HepG2 (cell line): Measurements from ENCODE around the gene BBOF1. TPM values are rescaled to one million over a fixed set of nuclear protein-coding genes. Genes with fewer than 3 reads are reported as not detected.

Experiments used
- ARHGAP35 ChIP-seq: sonication (generic); formaldehyde crosslinking; IDR thresholded peaks from 2 replicates; pipeline ENCODE4 v1.9.0; 2022; ENCODE audit warnings: mild to moderate bottlenecking, inconsistent platforms, moderate library complexity, missing genetic modification reagents, borderline replicate concordance
- CBX1 ChIP-seq: IDR thresholded peaks from one replicate; pipeline ENCODE4 v1.6.1; 2016; ENCODE audit warnings: antibody characterized with exemption, low read depth
- KDM5A ChIP-seq: fragments of 200-600 bp; sonication (generic); IDR thresholded peaks from 2 replicates; pipeline ENCODE4 v1.7.0; 2018; ENCODE audit warnings: antibody characterized with exemption, mild to moderate bottlenecking, low read length, borderline replicate concordance
- KDM6A ChIP-seq: IDR thresholded peaks from 2 replicates; pipeline ENCODE4 v1.6.1; 2016; ENCODE audit warnings: low read depth
- NR2F6 ChIP-seq, 2 experiments: IDR thresholded peaks; 2 replicates each; pipeline ENCODE4 v1.6.1; 2016; ENCODE audit warnings: antibody characterized with exemption in 1 of 2, mild to moderate bottlenecking in 1 of 2
- PAWR ChIP-seq: sonication (generic); formaldehyde crosslinking; IDR thresholded peaks from 2 replicates; pipeline ENCODE4 v1.4.0; 2020; ENCODE audit warnings: missing genetic modification reagents, mild to moderate bottlenecking, borderline replicate concordance
- RARA ChIP-seq: IDR thresholded peaks from 2 replicates; pipeline ENCODE4 v1.6.1; 2016; ENCODE audit warnings: missing genetic modification reagents, missing compliant biosample characterization
- RNF2 ChIP-seq: fragments of 450-650 bp; conservative IDR thresholded peaks from 2 replicates; pipeline ENCODE4 v1.6.1; 2016; ENCODE audit warnings: low read depth
- SP2 ChIP-seq: sonication (generic); formaldehyde crosslinking; IDR thresholded peaks from 2 replicates; pipeline ENCODE4 v1.5.1; 2020; ENCODE audit warnings: mild to moderate bottlenecking, missing genetic modification reagents
- YEATS2 ChIP-seq: sonication (generic); formaldehyde crosslinking; IDR thresholded peaks from 2 replicates; pipeline ENCODE4 v1.4.0; 2020; ENCODE audit warnings: missing genetic modification reagents, borderline replicate concordance
- ZNF572 ChIP-seq: sonication (generic); formaldehyde crosslinking; IDR thresholded peaks from 2 replicates; pipeline ENCODE4 v1.5.1; 2020; ENCODE audit warnings: mild to moderate bottlenecking, missing genetic modification reagents
- ZNF724P ChIP-seq: sonication (generic); formaldehyde crosslinking; IDR thresholded peaks from 2 replicates; pipeline ENCODE4 v1.8.0; 2022; ENCODE audit warnings: missing genetic modification reagents, borderline replicate concordance
- ZNF839 ChIP-seq: sonication (generic); formaldehyde crosslinking; IDR thresholded peaks from 2 replicates; pipeline ENCODE4 v1.4.0; 2020; ENCODE audit warnings: missing genetic modification reagents, mild to moderate bottlenecking, borderline replicate concordance
- polyA plus RNA-seq, 8 experiments: library from polyadenylated mRNA; depleted of rRNA in 3 of 8; stranded (reverse) in 7 of 8; unstranded in 1 of 8; fragments of >200 nt; fragmentation: Illumina TruSeq in 4 of 8; extraction: Trizol in 4 of 8; gene quantifications; 2 replicates each; pipeline versions ENCODE4 v1.2.1 to v1.2.3, GENCODE V29; 2011 to 2016; ENCODE audit warnings: low read depth in 4 of 8, missing spikeins in 1 of 8, mixed read lengths in 1 of 8; ENCODE audit not compliant: insufficient read depth in 1 of 8
- total RNA-seq, 5 experiments: library from RNA; depleted of rRNA; stranded (reverse); fragments of >200 nt; fragmentation: Illumina TruSeq; extraction: Trizol; gene quantifications; 2 replicates each; pipeline ENCODE4 v1.2.3, GENCODE V29; 2016; ENCODE audit warnings: low read depth in 1 of 5
- TF ChIP-seq, protein P1 (sequence below): sonication (generic); formaldehyde crosslinking; IDR thresholded peaks from 2 replicates; pipeline ENCODE4 v1.4.0; 2020; ENCODE audit warnings: missing genetic modification reagents, low read depth, mild to moderate bottlenecking, borderline replicate concordance
- TF ChIP-seq, protein P2 (sequence below): sonication (generic); formaldehyde crosslinking; IDR thresholded peaks from 2 replicates; pipeline ENCODE4 v1.8.0; 2022; ENCODE audit warnings: low read depth, missing genetic modification reagents
- TF ChIP-seq, protein P3 (sequence below): sonication (generic); formaldehyde crosslinking; conservative IDR thresholded peaks from 2 replicates; pipeline ENCODE4 v1.8.0; 2022; ENCODE audit warnings: missing genetic modification reagents
- TF ChIP-seq, protein P4 (sequence below): conservative IDR thresholded peaks from 2 replicates; pipeline ENCODE4 v1.6.1; 2018; ENCODE audit warnings: missing genetic modification reagents
- TF ChIP-seq, protein P5 (sequence below): sonication (generic); formaldehyde crosslinking; IDR thresholded peaks from 2 replicates; pipeline ENCODE4 v1.8.0; 2022; ENCODE audit warnings: mild to moderate bottlenecking, missing genetic modification reagents; ENCODE audit not compliant: insufficient replicate concordance
- TF ChIP-seq, protein P6 (sequence below): sonication (generic); formaldehyde crosslinking; IDR thresholded peaks from 2 replicates; pipeline ENCODE4 v1.4.0; 2020; ENCODE audit warnings: missing genetic modification reagents

BBOF1 gene
- total and polyA plus RNA-seq, 2 of the 13 experiments (the other 11 are each of a cell fraction or from before 2014, with no cell fraction given), result 1.6 to 2.3 TPM

DNA sequence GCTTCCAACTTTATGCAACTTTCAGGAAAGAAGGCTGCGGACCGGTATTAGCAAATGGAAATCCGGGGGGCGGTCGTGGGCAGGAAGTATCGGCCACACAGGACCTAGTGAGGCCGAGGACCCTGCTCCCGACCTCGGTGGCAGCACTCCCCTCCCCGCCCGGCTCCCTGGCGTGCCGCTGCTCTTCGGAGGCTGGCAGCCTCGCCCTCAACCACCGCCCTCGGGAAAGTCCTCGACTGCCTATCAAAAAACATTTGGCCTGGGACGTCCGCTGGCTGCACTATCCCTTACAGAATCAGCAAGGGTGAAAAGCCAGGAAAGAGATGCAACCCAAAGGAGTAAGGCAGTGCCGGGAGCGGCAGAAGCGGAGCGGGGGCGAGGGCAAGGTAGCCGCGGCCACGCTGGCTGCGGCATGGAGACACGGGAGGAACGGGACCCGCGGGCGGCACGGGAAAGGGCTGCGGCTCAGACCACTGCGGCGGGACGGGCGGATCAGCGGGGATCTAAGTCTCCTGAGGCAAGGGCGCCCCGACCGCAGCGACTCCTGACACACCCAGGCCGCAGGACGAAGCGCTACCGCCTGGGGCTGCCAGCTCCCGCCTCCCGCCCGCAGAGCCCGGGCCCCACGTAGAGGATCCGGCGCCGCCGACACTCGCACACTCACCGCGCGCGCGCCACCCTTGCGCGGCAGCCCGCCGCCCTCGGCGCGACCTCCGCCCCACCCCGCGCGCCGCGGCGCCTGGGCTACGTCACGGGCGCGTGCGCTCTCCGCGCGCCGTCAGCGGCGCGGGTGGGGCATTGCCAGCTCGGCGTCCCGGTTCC is at the start of gene BBOF1, which contains the start of gene ENTPD5 (continued):
- TF ChIP-seq, protein P1, sequence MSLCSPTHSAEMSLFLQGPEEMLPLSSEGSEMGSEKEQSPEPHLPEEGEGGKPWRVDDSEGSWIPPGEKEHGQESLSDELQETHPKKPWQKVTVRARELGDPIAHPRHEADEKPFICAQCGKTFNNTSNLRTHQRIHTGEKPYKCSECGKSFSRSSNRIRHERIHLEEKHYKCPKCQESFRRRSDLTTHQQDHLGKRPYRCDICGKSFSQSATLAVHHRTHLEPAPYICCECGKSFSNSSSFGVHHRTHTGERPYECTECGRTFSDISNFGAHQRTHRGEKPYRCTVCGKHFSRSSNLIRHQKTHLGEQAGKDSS (CRISPR knock-in tag), result peak; percentile 75; the same call in 1 of the 2 replicates
- TF ChIP-seq RARA (peak; percentile 52; the same call in 1 of the 2 replicates), SP2 (CRISPR knock-in tag) (peak; percentile 56), ZNF839 (CRISPR knock-in tag) (peak; percentile 78; the same call in 1 of the 2 replicates), PAWR (CRISPR knock-in tag) (no peak), NR2F6 (IDR thresholded peaks at IDR 0.05) (no peak), NR2F6 (CRISPR knock-in tag; IDR thresholded peaks at IDR 0.05) (0 out of 2 replicates have a peak, but pooled peaks have one; percentile 6), ZNF724P (CRISPR knock-in tag) (0 out of 2 replicates have a peak, but pooled peaks have one; percentile 38), ZNF572 (CRISPR knock-in tag) (0 out of 2 replicates have a peak, but pooled peaks have one; percentile 85), RNF2 (no peak), KDM5A (peak; percentile 46; the same call in 1 of the 2 replicates), CBX1 (no peak), ARHGAP35 (peak; percentile 70; the same call in 1 of the 2 replicates), KDM6A (CRISPR knock-in tag) (no peak), YEATS2 (CRISPR knock-in tag) (peak; percentile 13; the same call in 1 of the 2 replicates)
- TF ChIP-seq, protein P2, sequence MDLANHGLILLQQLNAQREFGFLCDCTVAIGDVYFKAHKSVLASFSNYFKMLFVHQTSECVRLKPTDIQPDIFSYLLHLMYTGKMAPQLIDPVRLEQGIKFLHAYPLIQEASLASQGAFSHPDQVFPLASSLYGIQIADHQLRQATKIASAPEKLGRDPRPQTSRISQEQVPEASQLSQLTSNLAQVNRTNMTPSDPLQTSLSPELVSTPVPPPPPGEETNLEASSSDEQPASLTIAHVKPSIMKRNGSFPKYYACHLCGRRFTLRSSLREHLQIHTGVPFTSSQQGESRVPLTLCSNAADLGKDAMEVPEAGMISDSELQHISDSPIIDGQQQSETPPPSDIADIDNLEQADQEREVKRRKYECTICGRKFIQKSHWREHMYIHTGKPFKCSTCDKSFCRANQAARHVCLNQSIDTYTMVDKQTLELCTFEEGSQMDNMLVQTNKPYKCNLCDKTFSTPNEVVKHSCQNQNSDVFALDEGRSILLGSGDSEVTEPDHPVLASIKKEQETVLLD, result peak; percentile 55; the same call in 1 of the 2 replicates
- TF ChIP-seq, protein P3, sequence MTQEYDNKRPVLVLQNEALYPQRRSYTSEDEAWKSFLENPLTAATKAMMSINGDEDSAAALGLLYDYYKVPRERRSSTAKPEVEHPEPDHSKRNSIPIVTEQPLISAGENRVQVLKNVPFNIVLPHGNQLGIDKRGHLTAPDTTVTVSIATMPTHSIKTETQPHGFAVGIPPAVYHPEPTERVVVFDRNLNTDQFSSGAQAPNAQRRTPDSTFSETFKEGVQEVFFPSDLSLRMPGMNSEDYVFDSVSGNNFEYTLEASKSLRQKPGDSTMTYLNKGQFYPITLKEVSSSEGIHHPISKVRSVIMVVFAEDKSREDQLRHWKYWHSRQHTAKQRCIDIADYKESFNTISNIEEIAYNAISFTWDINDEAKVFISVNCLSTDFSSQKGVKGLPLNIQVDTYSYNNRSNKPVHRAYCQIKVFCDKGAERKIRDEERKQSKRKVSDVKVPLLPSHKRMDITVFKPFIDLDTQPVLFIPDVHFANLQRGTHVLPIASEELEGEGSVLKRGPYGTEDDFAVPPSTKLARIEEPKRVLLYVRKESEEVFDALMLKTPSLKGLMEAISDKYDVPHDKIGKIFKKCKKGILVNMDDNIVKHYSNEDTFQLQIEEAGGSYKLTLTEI (CRISPR knock-in tag), result no peak
- TF ChIP-seq, protein P4, sequence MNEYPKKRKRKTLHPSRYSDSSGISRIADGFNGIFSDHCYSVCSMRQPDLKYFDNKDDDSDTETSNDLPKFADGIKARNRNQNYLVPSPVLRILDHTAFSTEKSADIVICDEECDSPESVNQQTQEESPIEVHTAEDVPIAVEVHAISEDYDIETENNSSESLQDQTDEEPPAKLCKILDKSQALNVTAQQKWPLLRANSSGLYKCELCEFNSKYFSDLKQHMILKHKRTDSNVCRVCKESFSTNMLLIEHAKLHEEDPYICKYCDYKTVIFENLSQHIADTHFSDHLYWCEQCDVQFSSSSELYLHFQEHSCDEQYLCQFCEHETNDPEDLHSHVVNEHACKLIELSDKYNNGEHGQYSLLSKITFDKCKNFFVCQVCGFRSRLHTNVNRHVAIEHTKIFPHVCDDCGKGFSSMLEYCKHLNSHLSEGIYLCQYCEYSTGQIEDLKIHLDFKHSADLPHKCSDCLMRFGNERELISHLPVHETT (CRISPR knock-in tag), result 0 out of 2 replicates have a peak, but pooled peaks have one; percentile 19
- TF ChIP-seq, protein P5, sequence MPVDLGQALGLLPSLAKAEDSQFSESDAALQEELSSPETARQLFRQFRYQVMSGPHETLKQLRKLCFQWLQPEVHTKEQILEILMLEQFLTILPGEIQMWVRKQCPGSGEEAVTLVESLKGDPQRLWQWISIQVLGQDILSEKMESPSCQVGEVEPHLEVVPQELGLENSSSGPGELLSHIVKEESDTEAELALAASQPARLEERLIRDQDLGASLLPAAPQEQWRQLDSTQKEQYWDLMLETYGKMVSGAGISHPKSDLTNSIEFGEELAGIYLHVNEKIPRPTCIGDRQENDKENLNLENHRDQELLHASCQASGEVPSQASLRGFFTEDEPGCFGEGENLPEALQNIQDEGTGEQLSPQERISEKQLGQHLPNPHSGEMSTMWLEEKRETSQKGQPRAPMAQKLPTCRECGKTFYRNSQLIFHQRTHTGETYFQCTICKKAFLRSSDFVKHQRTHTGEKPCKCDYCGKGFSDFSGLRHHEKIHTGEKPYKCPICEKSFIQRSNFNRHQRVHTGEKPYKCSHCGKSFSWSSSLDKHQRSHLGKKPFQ (CRISPR knock-in tag), result peak; percentile 92
- TF ChIP-seq, protein P6, sequence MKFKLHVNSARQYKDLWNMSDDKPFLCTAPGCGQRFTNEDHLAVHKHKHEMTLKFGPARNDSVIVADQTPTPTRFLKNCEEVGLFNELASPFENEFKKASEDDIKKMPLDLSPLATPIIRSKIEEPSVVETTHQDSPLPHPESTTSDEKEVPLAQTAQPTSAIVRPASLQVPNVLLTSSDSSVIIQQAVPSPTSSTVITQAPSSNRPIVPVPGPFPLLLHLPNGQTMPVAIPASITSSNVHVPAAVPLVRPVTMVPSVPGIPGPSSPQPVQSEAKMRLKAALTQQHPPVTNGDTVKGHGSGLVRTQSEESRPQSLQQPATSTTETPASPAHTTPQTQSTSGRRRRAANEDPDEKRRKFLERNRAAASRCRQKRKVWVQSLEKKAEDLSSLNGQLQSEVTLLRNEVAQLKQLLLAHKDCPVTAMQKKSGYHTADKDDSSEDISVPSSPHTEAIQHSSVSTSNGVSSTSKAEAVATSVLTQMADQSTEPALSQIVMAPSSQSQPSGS (CRISPR knock-in tag), result no peak
